Activated naive CD8-positive, alpha-beta T cell treated with anti-CD3 and anti-CD28 coated beads for 36 hours (primary cell): ENCODE data around the gene C9orf43. TPM values are rescaled to one million over a fixed set of nuclear protein-coding genes. Genes with fewer than 3 reads are reported as not detected.
"Not testable (repeated sequence)": the region's sequence is repeated elsewhere in the genome, so short reads cannot be mapped to it uniquely, and the experiment has no call there.

ENCODE experiments used
- DNase-seq: peaks from one replicate; pipeline ENCODE4 v3.0.0; 2021
- H3K27ac Mint-ChIP-seq: one replicate; pipeline ENCODE4 v1.8.0; 2022; ENCODE audit warnings: mild to moderate bottlenecking, moderate library complexity, mixed read lengths
- H3K27me3 Mint-ChIP-seq: one replicate; pipeline ENCODE4 v1.8.0; 2022; ENCODE audit warnings: mild to moderate bottlenecking, mixed read lengths
- H3K36me3 Mint-ChIP-seq: one replicate; pipeline ENCODE4 v1.8.0; 2021; ENCODE audit warnings: mild to moderate bottlenecking, mixed read lengths
- H3K4me1 Mint-ChIP-seq: one replicate; pipeline ENCODE4 v1.8.0; 2021; ENCODE audit warnings: mixed read lengths
- H3K4me3 Mint-ChIP-seq: one replicate; pipeline ENCODE4 v1.8.0; 2022; ENCODE audit warnings: mild to moderate bottlenecking, moderate library complexity, mixed read lengths
- H3K9me3 Mint-ChIP-seq: one replicate; pipeline ENCODE4 v1.8.0; 2022; ENCODE audit warnings: mixed read lengths
- total RNA-seq, 2 experiments: library from RNA; stranded (reverse); gene quantifications; one replicate each; pipeline ENCODE4 v1.2.3, GENCODE V29; 2021

The C9orf43 gene
- total RNA-seq, 2 experiments from 2014 or later = 0.99 to 1.0 TPM

- H3K27ac Mint-ChIP-seq = no peak overlapping the region
- no peaks in the 10 kb centered on the region for H3K4me1 Mint-ChIP-seq
- peaks cover 5% of the 10 kb centered on the region for H3K27me3 Mint-ChIP-seq
- no peak for DNase-seq
- no peaks in the 10 kb centered on the region for H3K36me3 Mint-ChIP-seq
- H3K4me3 Mint-ChIP-seq = no peak overlapping the region
- no peaks in the 10 kb centered on the region for H3K9me3 Mint-ChIP-seq
These were observed 16.2 kb downstream of the C9orf43 start for GRCh38 chr9:113426701-113427100.

- H3K27ac Mint-ChIP-seq = no peak overlapping the region
- no peak for DNase-seq
- no peaks in the 10 kb centered on the region for H3K36me3 Mint-ChIP-seq
- H3K4me3 Mint-ChIP-seq = no peak overlapping the region
- peaks cover 5% of the 10 kb centered on the region for H3K27me3 Mint-ChIP-seq
- no peaks in the 10 kb centered on the region for H3K9me3 Mint-ChIP-seq
- no peaks in the 10 kb centered on the region for H3K4me1 Mint-ChIP-seq
These were observed 17.1 kb downstream of the C9orf43 start for GRCh38 chr9:113427629-113428028.

- Mint-ChIP-seq H3K27ac (no peak overlapping the region), H3K4me3 (no peak overlapping the region), H3K27me3 (peaks cover 5% of the 10 kb centered on the region), H3K9me3 (no peaks in the 10 kb centered on the region), H3K4me1 (no peaks in the 10 kb centered on the region), H3K36me3 (no peaks in the 10 kb centered on the region)
- no peak for DNase-seq
These were observed 17.6 kb downstream of the C9orf43 start for GRCh38 chr9:113428062-113428615.

DNA sequence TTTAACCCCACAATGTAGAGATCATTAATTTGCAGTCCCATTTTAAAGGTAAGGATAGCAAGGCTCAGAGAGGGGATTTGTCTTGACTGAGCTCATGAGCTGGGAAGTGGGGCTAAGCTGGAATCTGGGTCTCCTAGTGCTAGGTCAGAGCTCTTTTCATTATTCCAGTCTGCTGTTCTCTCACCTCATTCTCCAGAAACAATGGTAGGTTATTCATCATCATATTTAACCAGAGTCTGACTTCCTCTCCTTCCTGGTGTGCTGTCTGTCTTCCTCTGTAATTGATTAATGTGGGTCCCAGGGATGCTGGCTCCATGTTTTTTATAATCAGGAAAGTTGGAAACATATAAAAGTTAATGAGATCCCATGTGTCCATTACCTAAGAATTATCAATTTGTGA is 20.6 kb downstream of the C9orf43 start:
- Mint-ChIP-seq H3K27me3 (no peaks in the 10 kb centered on the region), H3K36me3 (no peaks in the 10 kb centered on the region), H3K4me3 (no peak overlapping the region), H3K27ac (no peak overlapping the region), H3K4me1 (no peaks in the 10 kb centered on the region), H3K9me3 (peaks cover 4% of the 10 kb centered on the region)
- no peak for DNase-seq

GRCh38 chr9:113436728-113437515 is 26.4 kb downstream of the C9orf43 start:
- H3K9me3 Mint-ChIP-seq = peaks cover 4% of the 10 kb centered on the region
- H3K27me3 Mint-ChIP-seq = no peaks in the 10 kb centered on the region
- no peaks in the 10 kb centered on the region for H3K4me1 Mint-ChIP-seq
- DNase-seq = no peak
- H3K4me3 Mint-ChIP-seq = no peak overlapping the region
- H3K27ac Mint-ChIP-seq = no peak overlapping the region
- H3K36me3 Mint-ChIP-seq = no peaks in the 10 kb centered on the region

DNA sequence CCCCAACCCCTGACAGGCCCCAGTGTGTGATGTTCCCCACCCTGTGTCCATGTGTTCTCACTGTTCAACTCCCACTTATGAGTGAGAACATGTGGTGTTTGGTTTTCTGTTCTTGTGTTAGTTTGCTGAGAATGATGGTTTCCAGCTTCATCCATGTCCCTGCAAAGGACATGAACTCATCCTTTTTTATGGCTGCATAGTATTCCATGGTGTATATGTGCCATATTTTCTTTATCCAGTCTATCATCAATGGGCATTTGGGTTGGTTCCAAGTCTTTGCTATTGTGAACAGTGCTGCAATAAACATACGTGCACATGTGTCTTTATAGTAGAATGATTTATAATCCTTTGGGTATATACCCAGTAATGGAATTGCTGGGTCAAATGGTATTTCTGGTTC is 27.2 kb downstream of the C9orf43 start:
- not testable (repeated sequence) for H3K27ac Mint-ChIP-seq, H3K36me3 Mint-ChIP-seq, H3K4me3 Mint-ChIP-seq, H3K27me3 Mint-ChIP-seq, H3K4me1 Mint-ChIP-seq, DNase-seq, H3K9me3 Mint-ChIP-seq

- no peak for DNase-seq
- Mint-ChIP-seq H3K4me3 (no peak overlapping the region), H3K9me3 (no peaks in the 10 kb centered on the region), H3K36me3 (no peaks in the 10 kb centered on the region), H3K27me3 (no peaks in the 10 kb centered on the region), H3K27ac (no peak overlapping the region), H3K4me1 (peaks cover 2% of the 10 kb centered on the region)
These were observed 34.2 kb downstream of the C9orf43 start for GRCh38 chr9:113444736-113445135.

- H3K4me1 Mint-ChIP-seq = peaks cover 2% of the 10 kb centered on the region
- no peak overlapping the region for H3K4me3 Mint-ChIP-seq
- no peaks in the 10 kb centered on the region for H3K27me3 Mint-ChIP-seq
- DNase-seq = no peak
- no peaks in the 10 kb centered on the region for H3K36me3 Mint-ChIP-seq
- H3K9me3 Mint-ChIP-seq = no peaks in the 10 kb centered on the region
- H3K27ac Mint-ChIP-seq = no peak overlapping the region
These were observed 35.8 kb downstream of the C9orf43 start for GRCh38 chr9:113446323-113446740.

DNA sequence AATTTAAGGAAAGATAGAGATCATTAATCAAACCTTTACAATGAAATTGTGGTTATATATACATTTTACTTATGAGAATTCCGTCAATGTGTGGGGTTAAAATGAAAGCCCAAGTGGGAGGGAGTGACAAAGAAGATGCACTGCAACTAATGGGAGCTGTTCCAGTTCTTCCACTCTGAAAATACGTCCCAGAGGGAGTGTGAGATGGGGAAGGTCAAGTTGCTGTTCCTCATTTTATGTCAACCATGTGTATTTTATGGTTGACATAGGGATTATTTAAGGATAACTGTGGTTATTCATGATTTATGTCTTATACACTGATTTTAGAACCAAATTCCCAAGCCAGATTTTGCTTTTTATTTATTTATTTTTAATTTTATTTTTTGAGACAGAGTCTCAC is 38.8 kb downstream of the C9orf43 start:
- Mint-ChIP-seq H3K27ac (no peak overlapping the region), H3K4me3 (no peak overlapping the region), H3K9me3 (no peaks in the 10 kb centered on the region), H3K27me3 (no peaks in the 10 kb centered on the region), H3K36me3 (no peaks in the 10 kb centered on the region), H3K4me1 (peaks cover 2% of the 10 kb centered on the region)
- no peak for DNase-seq

DNA sequence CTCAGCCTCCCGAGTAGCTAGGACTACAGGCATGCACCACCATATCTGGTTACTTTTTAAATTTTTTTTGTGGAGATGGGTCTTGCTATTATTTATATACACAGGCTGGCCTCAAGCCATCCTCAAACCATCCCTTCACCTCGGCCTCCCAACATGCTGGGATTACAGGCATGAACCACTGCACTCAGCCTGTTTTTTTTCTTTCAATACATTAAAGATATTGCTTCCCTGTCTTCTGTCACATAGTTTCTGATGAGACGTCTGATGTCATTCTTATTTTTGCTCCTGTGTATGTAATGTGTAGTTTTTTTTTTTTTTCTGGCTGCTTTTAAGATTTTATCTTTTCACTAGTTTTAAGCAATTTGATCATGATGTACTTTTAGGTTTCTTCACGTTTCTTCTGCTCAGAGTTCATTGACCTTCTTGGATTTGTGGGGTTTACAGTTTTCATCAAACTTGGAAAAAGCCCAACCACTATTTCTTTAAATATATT is 41.6 kb downstream of the C9orf43 start:
- H3K4me1 Mint-ChIP-seq = peaks cover 10% of the 10 kb centered on the region
- H3K9me3 Mint-ChIP-seq = no peaks in the 10 kb centered on the region
- no peak overlapping the region for H3K27ac Mint-ChIP-seq
- no peaks in the 10 kb centered on the region for H3K27me3 Mint-ChIP-seq
- DNase-seq = no peak
- H3K36me3 Mint-ChIP-seq = no peaks in the 10 kb centered on the region
- H3K4me3 Mint-ChIP-seq = no peak overlapping the region

DNA sequence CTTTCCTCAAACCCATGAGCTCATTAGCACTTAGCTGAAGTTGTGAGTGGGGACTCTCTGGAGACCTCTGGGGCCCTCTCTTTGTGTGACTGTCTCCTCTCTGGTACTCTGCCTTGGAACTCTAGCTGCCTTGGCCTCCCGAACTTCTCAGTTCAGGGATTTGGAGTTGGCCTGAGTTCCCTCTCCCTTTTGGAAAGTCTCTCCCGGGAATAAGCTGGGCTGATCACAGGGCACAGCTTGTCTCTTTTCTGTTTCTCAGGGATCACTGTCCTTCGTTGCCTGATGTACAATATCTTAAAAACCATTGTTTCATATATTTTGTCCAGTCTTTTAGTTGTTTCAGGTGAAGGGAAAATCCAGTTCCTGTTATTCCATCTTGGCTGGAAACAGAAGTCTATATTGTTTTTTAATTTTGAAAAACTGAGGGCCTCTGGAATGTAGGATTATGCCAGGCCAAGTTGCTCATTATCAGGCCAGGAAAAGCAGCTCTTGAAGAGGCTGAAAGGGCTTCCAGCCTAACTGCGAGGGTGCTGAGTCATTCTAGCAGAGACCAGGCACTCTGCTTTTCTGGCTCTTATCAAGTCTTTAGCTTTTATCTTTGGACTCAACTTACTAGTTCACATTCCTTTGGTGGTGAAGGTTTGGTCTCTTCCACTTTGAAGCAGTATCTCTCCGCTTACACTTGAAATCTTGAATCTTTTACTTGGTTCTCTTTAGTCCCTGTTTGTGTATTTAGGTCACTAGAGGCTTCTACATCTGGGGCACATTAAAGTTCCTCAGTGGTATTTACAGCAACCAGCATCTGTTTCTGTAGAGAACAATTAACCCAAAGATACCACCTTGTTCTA is 44.6 kb downstream of the C9orf43 start:
- no peaks in the 10 kb centered on the region for H3K27me3 Mint-ChIP-seq
- H3K4me3 Mint-ChIP-seq = no peak overlapping the region
- DNase-seq = no peak
- H3K4me1 Mint-ChIP-seq = peaks cover 10% of the 10 kb centered on the region
- H3K36me3 Mint-ChIP-seq = no peaks in the 10 kb centered on the region
- H3K9me3 Mint-ChIP-seq = no peaks in the 10 kb centered on the region
- no peak overlapping the region for H3K27ac Mint-ChIP-seq

DNA sequence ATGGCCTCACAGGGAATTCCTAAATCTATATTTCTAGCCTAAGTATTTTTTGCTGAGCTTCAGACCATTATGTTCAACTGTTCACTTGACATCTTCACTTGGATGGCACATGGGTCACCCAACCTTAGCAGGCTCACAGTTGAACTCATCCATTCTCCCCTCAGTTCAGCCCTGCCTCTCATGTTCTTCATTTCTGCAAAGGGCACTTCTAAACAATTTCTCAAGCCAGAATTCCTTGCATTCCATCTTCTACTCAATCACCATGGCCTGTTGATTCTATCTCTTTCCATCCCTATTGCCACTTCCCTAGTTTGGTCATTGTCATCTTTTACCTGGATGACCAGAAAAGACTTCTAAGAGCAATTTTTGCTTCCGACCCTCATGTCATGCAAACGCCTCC is 45.7 kb downstream of the C9orf43 start:
- Mint-ChIP-seq H3K27me3 (no peaks in the 10 kb centered on the region), H3K9me3 (no peaks in the 10 kb centered on the region), H3K36me3 (no peaks in the 10 kb centered on the region), H3K4me3 (no peak overlapping the region), H3K27ac (no peak overlapping the region), H3K4me1 (peaks cover 10% of the 10 kb centered on the region)
- DNase-seq = no peak

- peaks cover 5% of the 10 kb centered on the region for H3K4me1 Mint-ChIP-seq
- H3K36me3 Mint-ChIP-seq = no peaks in the 10 kb centered on the region
- no peak for DNase-seq
- H3K27me3 Mint-ChIP-seq = no peaks in the 10 kb centered on the region
- no peaks in the 10 kb centered on the region for H3K9me3 Mint-ChIP-seq
- no peak overlapping the region for H3K27ac Mint-ChIP-seq
- H3K4me3 Mint-ChIP-seq = no peak overlapping the region
These were observed 50.7 kb downstream of the C9orf43 start for GRCh38 chr9:113461285-113461684.

- H3K9me3 Mint-ChIP-seq = no peaks in the 10 kb centered on the region
- H3K4me3 Mint-ChIP-seq = no peak overlapping the region
- peaks cover 5% of the 10 kb centered on the region for H3K4me1 Mint-ChIP-seq
- no peak for DNase-seq
- H3K36me3 Mint-ChIP-seq = no peaks in the 10 kb centered on the region
- no peaks in the 10 kb centered on the region for H3K27me3 Mint-ChIP-seq
- no peak overlapping the region for H3K27ac Mint-ChIP-seq
These were observed 51.4 kb downstream of the C9orf43 start for GRCh38 chr9:113461943-113462342.

GRCh38 chr9:113462781-113463286 is 52.3 kb downstream of the C9orf43 start:
- Mint-ChIP-seq H3K4me3 (no peak overlapping the region), H3K27me3 (no peaks in the 10 kb centered on the region), H3K36me3 (peaks cover under 1% of the 10 kb centered on the region), H3K9me3 (peaks cover 6% of the 10 kb centered on the region), H3K27ac (no peak overlapping the region), H3K4me1 (peaks cover 5% of the 10 kb centered on the region)
- no peak for DNase-seq
